Fibroblast of the aortic adventitia (primary cell): ENCODE measurements around the gene MAGI3. TPM values are rescaled to one million over a fixed set of nuclear protein-coding genes. Genes with fewer than 3 reads are reported as not detected.

ENCODE experiments used
- DNase-seq: peaks from one replicate; pipeline ENCODE4 v3.0.0-alpha.2; 2010; ENCODE audit warnings: low read depth
- H3K4me3 ChIP-seq: 2 replicates; pipeline ENCODE4 v1.5.1; 2011; ENCODE audit warnings: low read depth, mild to moderate bottlenecking, control low read depth, low read length, moderate library complexity
- CTCF ChIP-seq: IDR thresholded peaks from 2 replicates; pipeline ENCODE4 v1.5.1; 2011; ENCODE audit warnings: mild to moderate bottlenecking, low read length, control low read depth, inconsistent platforms; ENCODE audit not compliant: insufficient read depth
- small RNA-seq: library from RNA; depleted of rRNA; stranded (forward); fragments of <200 nt; gene quantifications from one replicate; pipeline ENCODE3, GENCODE V24; 2012
- total RNA-seq: library from RNA; depleted of rRNA; stranded (reverse); fragments of >200 nt; gene quantifications from 2 replicates; pipeline ENCODE4 v1.2.3, GENCODE V29; 2012; ENCODE audit warnings: low replicate concordance

The MAGI3 gene
- total RNA-seq, 1 donor, result 16.1 TPM

- no peak for DNase-seq
- no peak overlapping the region for H3K4me3 ChIP-seq
- TF ChIP-seq CTCF, result no peak
Observed at GRCh38 chr1:113732802-113733201, 342.5 kb downstream of the MAGI3 start.

GRCh38 chr1:113734357-113735055 lies 344.2 kb downstream of the MAGI3 start:
- no peak for DNase-seq
- no peak overlapping the region for H3K4me3 ChIP-seq
- TF ChIP-seq CTCF, result no peak

Small RNAs within 50 kb of the gene (small RNA-seq; reads per million reads assigned to genes)
- not detected for gene MTND5P20
